SKM-1 treated with dmso at 0.1 percent for 144 hours (cell line): Measurements from ENCODE around the gene COL4A4.

ENCODE experiments used
- DNase-seq: peaks from one replicate; lab custom pipeline; 2025; ENCODE audit not compliant: unreplicated experiment; lab: John Stamatoyannopoulos, UW

Gene COL4A4

DNA sequence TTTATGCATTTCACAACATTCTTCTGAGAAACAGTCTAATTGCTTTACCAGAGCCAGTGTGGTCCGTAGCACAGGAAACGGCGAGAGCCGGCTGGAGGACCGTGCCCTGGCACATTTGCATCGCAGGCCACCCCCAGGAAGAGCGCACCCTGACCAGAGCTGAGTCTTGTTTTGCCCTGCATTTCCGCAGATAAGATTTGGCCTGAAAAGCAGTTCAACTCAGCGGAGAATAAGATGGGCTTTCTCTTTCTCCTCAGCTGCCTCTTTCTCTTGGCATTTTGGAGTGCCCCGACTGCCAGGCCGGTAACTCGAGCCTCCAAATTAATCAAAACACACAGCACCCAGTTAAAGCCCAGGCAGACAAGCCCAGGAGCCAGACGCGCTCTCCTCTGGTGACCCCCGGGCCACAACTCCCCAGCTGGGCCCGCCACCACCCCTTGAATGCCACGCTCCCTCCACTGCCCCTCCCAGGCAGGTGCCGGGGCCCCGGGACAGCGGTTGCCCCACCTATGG lies 464 bp downstream of the COL4A4 start:
- no peak for DNase-seq

- DNase-seq, result no peak
These were observed 2.1 kb downstream of the COL4A4 start for GRCh38 chr2:227161947-227162346.

DNA sequence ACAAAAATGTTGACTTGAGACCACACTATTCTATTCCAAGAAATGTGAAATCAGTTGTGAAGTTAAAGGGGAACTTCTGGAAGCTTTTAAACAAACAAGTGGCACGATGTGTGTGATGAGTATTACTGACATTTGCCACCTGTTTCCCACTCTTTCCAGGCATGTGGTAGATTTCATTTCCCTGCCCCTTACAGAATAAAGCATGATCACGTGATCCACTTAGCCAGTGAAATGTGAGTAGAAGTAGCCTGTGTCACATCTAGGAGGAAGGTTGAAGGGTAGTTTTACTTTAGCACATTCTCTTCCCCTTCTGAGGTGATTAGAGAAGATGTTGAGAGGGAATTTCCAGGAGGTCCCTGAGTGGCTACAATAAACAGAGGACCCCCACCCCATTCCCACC lies 3.8 kb downstream of the COL4A4 start:
- DNase-seq, result no peak

DNA sequence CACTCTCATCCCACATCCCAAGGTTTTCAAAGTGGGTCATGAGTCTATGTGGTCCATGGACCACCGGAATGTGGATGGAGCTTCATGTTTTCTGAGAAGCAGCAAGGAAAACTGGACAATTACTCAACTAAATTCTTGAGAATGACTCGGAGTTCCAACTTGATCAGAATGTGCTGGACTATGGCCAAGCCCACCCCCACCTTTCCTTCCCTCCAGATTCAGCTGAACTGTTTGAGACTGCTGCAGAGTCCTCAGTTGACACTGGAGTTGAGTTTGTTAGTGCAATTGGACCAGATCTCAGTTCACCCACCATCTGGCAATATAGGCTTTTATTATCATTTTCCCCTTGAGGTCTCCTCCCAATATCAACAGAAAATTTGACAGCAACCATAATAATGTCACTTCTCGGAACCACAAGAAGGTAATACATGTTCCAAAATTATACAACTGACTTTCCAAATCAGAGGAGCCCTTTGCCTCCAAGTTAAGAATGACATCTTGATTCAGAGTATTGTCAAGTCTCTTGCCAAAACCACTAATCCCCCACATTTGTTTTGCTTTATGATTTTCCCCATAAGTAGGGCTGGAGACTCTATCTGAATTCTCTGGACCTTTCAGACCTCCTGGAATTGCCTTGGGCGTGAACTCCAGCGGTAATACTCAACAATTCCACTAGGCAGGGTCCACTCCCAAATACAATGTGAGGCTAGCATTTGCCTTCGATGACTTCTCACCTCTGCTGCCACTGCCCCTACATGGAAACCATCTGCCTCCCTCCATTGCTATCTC lies 8.8 kb downstream of the COL4A4 start:
- DNase-seq, result no peak

- DNase-seq, result no peak
These were observed 10.1 kb downstream of the COL4A4 start for GRCh38 chr2:227153758-227154486.

DNA sequence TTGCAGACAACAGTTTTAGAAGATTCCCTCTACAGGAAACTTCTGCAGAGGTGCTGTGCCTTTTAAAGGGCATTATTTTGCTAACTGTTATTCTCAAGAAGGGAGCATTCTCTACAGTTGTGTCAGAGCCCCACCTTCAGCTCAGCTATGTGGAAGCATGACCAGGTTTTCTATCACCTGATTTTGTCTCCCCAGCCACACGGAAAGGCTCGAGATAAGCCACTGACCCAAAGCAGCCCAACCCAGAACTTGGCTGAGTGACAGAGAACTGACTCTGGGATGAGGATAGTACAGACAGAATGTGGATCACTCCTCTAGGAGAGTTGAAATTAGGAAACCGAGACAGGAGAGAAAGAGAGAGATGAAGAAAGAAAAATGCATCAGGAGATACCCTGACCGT lies 10.7 kb downstream of the COL4A4 start:
- DNase-seq, result no peak

- no peak for DNase-seq
These were observed 11.8 kb downstream of the COL4A4 start for GRCh38 chr2:227152093-227152766.

DNA sequence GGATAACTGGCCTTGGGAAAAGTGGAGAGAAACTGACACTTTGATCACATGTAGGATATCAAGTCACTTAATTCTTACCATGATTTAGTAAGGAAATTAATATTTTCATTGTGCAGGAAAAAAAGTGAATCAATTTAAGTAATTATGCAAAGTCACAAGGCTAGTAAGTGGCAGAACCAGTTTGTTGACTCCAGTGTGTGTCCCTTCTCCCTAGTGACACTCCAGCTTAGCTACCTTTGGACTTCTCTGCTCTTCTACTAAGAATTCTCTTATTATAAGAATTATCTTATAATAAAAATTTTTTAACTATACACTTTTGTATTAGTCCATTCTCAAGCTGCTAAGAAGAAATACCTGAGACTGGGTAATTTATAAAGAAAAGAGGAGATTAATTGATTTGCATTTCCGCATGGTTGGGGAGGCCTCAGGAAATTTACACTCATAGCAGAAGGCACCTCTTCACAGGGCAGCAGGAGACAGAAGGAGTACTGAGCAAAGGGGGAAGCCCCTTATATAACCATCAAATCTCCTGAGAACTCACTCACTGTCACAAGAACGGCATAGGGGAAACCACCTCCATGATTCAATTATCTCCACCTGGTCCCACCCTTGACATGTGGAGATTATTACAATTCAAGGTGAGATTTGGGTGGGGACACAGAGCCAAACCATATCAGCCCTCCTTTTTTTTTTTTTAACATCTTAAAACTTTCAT lies 13.6 kb downstream of the COL4A4 start:
- DNase-seq, result no peak

DNA sequence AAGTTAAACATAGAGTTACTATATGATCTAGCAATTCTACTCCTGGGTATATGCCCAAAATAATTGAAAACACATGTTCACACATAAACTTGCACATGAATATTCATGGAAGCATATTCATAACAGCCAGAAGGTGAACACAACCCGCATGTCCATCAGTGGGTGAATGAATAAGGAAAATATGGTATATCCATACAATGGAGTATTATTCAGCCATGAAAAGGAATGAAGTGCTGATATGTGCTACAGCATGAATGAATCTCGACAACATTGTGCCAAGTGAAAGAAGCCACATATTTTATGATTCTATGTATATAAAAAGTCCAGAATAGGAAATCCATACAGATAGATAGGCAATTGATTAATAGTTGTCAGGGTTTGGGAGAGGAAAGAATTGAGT lies 15.9 kb downstream of the COL4A4 start:
- DNase-seq, result no peak

GRCh38 chr2:227147023-227147422 lies 17.0 kb downstream of the COL4A4 start:
- no peak for DNase-seq

GRCh38 chr2:227146456-227146855 lies 17.5 kb downstream of the COL4A4 start:
- DNase-seq, result no peak

GRCh38 chr2:227143895-227144294 lies 20.1 kb downstream of the COL4A4 start:
- no peak for DNase-seq

DNA sequence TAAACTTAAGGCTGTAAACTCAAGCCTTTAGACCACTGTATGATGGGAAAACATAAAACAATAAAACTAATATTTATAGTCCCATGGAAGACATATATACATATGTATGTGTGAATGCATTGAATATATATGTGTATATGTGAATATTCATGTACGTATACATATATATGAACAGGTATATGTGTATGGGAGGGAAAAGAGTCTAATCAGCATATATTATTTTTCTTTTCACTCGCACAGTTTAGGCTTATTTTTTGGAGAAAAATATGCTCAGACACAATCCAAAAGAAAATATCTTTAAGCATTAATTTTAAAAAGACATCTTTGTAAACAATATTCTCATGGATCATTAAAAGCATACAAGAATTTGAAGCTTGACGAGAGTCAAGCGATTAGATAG lies 22.7 kb downstream of the COL4A4 start:
- no peak for DNase-seq

DNA sequence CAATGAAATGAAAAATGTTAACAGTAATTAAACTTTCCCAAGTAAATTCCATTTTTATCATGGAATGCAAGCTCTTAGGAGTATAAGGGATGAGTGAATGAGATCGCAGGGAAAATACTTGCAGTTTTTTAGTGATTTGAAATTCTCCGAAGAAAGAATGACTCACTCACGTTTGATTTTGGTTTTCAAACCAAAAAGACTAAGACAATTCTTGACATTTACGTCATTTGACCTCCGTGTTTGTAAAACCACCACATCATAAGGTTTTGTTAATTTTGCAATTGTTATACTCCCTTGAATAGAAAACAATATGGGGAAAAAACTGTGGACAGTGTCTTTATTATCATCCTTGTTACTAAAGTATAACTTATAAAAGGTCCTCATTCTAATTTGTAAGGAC lies 29.4 kb downstream of the COL4A4 start:
- no peak for DNase-seq

DNA sequence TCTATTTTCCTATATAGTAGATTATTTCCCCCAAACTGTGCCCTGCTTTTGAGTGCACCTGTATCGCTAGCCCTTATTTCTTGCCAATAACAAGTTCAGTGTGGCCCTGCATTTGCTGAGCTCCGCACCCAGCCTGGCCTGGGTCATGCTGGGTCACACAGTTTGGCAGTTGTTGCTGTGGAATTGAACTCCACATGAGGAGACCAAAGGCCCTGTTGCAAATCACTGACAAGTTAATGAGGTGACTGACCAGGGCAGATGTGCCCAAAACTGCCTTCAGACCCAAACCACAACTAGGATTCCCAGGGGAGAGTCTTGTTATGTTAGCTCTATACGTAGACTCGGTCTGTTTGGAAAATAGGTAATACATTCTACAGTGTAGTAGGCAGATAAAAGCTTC lies 31.0 kb downstream of the COL4A4 start:
- DNase-seq, result no peak

- DNase-seq, result no peak
These were observed 33.4 kb downstream of the COL4A4 start for GRCh38 chr2:227130636-227131035.

- no peak for DNase-seq
These were observed 36.8 kb downstream of the COL4A4 start for GRCh38 chr2:227127201-227127600.

- DNase-seq, result no peak
These were observed 38.5 kb downstream of the COL4A4 start for GRCh38 chr2:227125506-227125905.

GRCh38 chr2:227124811-227125210 lies 39.2 kb downstream of the COL4A4 start:
- DNase-seq, result no peak

- DNase-seq, result no peak
These were observed 40.3 kb downstream of the COL4A4 start for GRCh38 chr2:227123697-227124096.

DNA sequence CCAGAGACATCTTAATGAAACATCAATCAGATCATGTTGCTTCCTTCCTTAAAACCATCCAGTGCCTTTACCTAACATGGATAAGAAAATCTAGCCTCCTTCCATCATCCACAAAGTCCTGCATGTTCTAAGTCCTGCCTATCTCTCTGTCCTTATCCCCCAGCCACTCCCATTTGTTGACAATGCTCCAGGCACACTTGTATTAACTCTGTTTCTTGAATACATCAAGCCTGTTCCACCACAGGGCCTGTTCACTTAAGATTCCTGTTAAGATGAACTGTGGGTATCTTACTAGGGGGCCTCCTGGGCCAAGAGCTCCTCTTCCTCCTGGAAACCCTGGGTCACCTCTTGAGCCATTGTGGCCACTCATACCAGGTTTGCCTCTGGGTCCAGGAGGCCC lies 45.7 kb downstream of the COL4A4 start:
- DNase-seq, result no peak
